ENCODE measurements around the gene WBP11.

GRCh38 chr12:14772946-14773345, 30.3 kb downstream of the WBP11 start:
- TF ChIP-seq REST (IDR thresholded peaks at IDR 0.05): no peak
- no peak for TF ChIP-seq SP1 (IDR thresholded peaks at IDR 0.05)
- no peak for TF ChIP-seq CTCF (IDR thresholded peaks at IDR 0.05; ENCODE audit: low read depth, low read length, missing input control)
- no peak for TF ChIP-seq JUND (IDR thresholded peaks at IDR 0.05)
- no peak for TF ChIP-seq ZBTB33 (IDR thresholded peaks at IDR 0.05)
